GM18861 (cell line): Measurements from ENCODE around the gene OR10A2.
"Not testable (repeated sequence)": the region's sequence is repeated elsewhere in the genome, so short reads cannot be mapped to it uniquely, and the experiment has no call there.

ENCODE experiments used
- ATAC-seq: cut with Tn5 transposase; IDR thresholded peaks from one replicate; pipeline ENCODE4 v1.9.1; 2021; ENCODE audit not compliant: unreplicated experiment

The OR10A2 gene

GRCh38 chr11:6882751-6883150, 19.9 kb downstream of the OR10A2 start:
- no peak for ATAC-seq

- ATAC-seq = not testable (repeated sequence)
Observed at GRCh38 chr11:6887711-6888110, 24.9 kb downstream of the OR10A2 start.

- no peak for ATAC-seq
Observed at GRCh38 chr11:6888830-6889229, 26.0 kb downstream of the OR10A2 start.

GRCh38 chr11:6889835-6890234, 27.0 kb downstream of the OR10A2 start:
- no peak for ATAC-seq

- ATAC-seq = no peak
Observed at GRCh38 chr11:6892400-6892799, 29.5 kb downstream of the OR10A2 start, which contains the start of gene OR2D2. Gene OR2D2, minus strand, starts transcription at chr11:6892500. Its CDS starts 0 bp downstream, at chr11:6892500.

- ATAC-seq = no peak
Observed at GRCh38 chr11:6894097-6894496, 31.2 kb downstream of the OR10A2 start.

GRCh38 chr11:6895010-6895409, 32.2 kb downstream of the OR10A2 start:
- ATAC-seq = peak; percentile 79

GRCh38 chr11:6898911-6899310, 36.1 kb downstream of the OR10A2 start:
- ATAC-seq = no peak

- ATAC-seq = no peak
Observed at GRCh38 chr11:6900327-6900999, 37.6 kb downstream of the OR10A2 start.

GRCh38 chr11:6904804-6905203, 41.9 kb downstream of the OR10A2 start:
- ATAC-seq = not testable (repeated sequence)

GRCh38 chr11:6911378-6911777, 48.5 kb downstream of the OR10A2 start:
- ATAC-seq = no peak

- ATAC-seq = no peak
Observed at GRCh38 chr11:6911948-6912347, 49.1 kb downstream of the OR10A2 start.

- no peak for ATAC-seq
Observed at GRCh38 chr11:6919698-6920097, 56.8 kb downstream of the OR10A2 start.

- ATAC-seq = no peak
Observed at GRCh38 chr11:6920702-6921101, 57.8 kb downstream of the OR10A2 start, which contains the start of gene OR2D3. Gene OR2D3, plus strand, starts transcription at chr11:6921002. Its CDS starts 0 bp downstream, at chr11:6921002.
